IMR-90 (cell line): ENCODE results near the gene SLC6A6. TPM values are rescaled to one million over a fixed set of nuclear protein-coding genes. Genes with fewer than 3 reads are reported as not detected.

ENCODE experiments used
- ATAC-seq: fragments of 200-7000 bp; cut with Tn5 transposase; 2 replicates; pipeline ENCODE4 v1.9.1; 2020; ENCODE audit warnings: low read depth, mild to moderate bottlenecking, moderate library complexity
- BruUV-seq: library from RNA; stranded (reverse); fragments of 400-500 nt; replicated peaks from 2 replicates; lab custom pipeline; 2021; lab: Mats Ljungman, UMichigan
- CTCF ChIA-PET: fragments of 300-600 bp; formaldehyde crosslinking; extraction: SDS; loops from one replicate; lab custom pipeline; 2021; ENCODE audit warnings: antibody characterized with exemption; lab: Yijun Ruan, JAX
- POLR2A ChIA-PET: fragments of 300-600 bp; sonication (Branson Sonifier 250); formaldehyde crosslinking; loops from one replicate; lab custom pipeline; 2022; ENCODE audit warnings: antibody characterized with exemption; ENCODE audit not compliant: unreplicated experiment; lab: Charles Lee
- DNase-seq: peaks from one replicate; pipeline ENCODE4 v3.0.0; 2013
- H2AFZ ChIP-seq: replicated peaks from 2 replicates; pipeline ENCODE3; 2013; ENCODE audit warnings: low read length, mild to moderate bottlenecking; ENCODE audit not compliant: poor library complexity
- H2AK5ac ChIP-seq: 2 replicates; pipeline ENCODE4 v1.6.1; 2013; ENCODE audit warnings: low read depth, low read length, inconsistent platforms
- H2AK9ac ChIP-seq: replicated peaks from 2 replicates; pipeline ENCODE3; 2013; ENCODE audit warnings: mild to moderate bottlenecking, low read depth, low read length, moderate library complexity; ENCODE audit not compliant: poor library complexity
- H2BK120ac ChIP-seq: 2 replicates; pipeline ENCODE4 v1.6.1; 2013; ENCODE audit warnings: low read depth, low read length, inconsistent platforms
- H2BK15ac ChIP-seq: 3 replicates; pipeline ENCODE4 v1.6.1; 2013; ENCODE audit warnings: low read depth, low read length, inconsistent platforms
- H2BK20ac ChIP-seq: 2 replicates; pipeline ENCODE4 v1.6.1; 2013; ENCODE audit warnings: low read depth, mild to moderate bottlenecking, inconsistent platforms, low read length, moderate library complexity
- H2BK5ac ChIP-seq: 2 replicates; pipeline ENCODE4 v1.6.1; 2013; ENCODE audit warnings: mild to moderate bottlenecking, low read depth, low read length, inconsistent platforms; ENCODE audit not compliant: poor library complexity, severe bottlenecking
- H3K14ac ChIP-seq: replicated peaks from 2 replicates; pipeline ENCODE4 v1.6.1; 2013; ENCODE audit warnings: low read depth, low read length, inconsistent platforms
- H3K18ac ChIP-seq: 2 replicates; pipeline ENCODE4 v1.6.1; 2013; ENCODE audit warnings: low read depth, low read length, control low read depth
- H3K23ac ChIP-seq: 2 replicates; pipeline ENCODE4 v1.6.1; 2013; ENCODE audit warnings: low read depth, low read length, inconsistent platforms
- H3K27ac ChIP-seq: 2 replicates; pipeline ENCODE4 v1.5.1; 2013; ENCODE audit warnings: mild to moderate bottlenecking, control low read depth, low read length; ENCODE audit not compliant: insufficient read depth
- H3K27me3 ChIP-seq: 2 replicates; pipeline ENCODE4 v1.6.1; 2013; ENCODE audit warnings: low read length; ENCODE audit not compliant: control insufficient read depth, insufficient read depth
- H3K36me3 ChIP-seq: 2 replicates; pipeline ENCODE4 v1.6.1; 2013; ENCODE audit warnings: low read length, mixed read lengths; ENCODE audit not compliant: control insufficient read depth, insufficient read depth
- H3K4ac ChIP-seq: 2 replicates; pipeline ENCODE4 v1.6.1; 2013; ENCODE audit warnings: low read depth, low read length, inconsistent platforms
- H3K4me1 ChIP-seq: 2 replicates; pipeline ENCODE4 v1.6.1; 2013; ENCODE audit warnings: low read length, mixed read lengths; ENCODE audit not compliant: control insufficient read depth, insufficient read depth
- H3K4me2 ChIP-seq: 2 replicates; pipeline ENCODE4 v1.6.1; 2013; ENCODE audit warnings: low read depth, mild to moderate bottlenecking, control low read depth, low read length, moderate library complexity
- H3K4me3 ChIP-seq: 2 replicates; pipeline ENCODE4 v1.5.1; 2013; ENCODE audit warnings: low read depth, mild to moderate bottlenecking, control low read depth, low read length, moderate library complexity; ENCODE audit not compliant: insufficient read depth
- H3K56ac ChIP-seq: 2 replicates; pipeline ENCODE4 v1.6.1; 2013; ENCODE audit warnings: low read length, inconsistent platforms; ENCODE audit not compliant: insufficient read depth; ENCODE audit errors: extremely low read depth
- H3K79me1 ChIP-seq, 2 experiments: 2 replicates each; pipeline ENCODE4 v1.6.1; 2013; ENCODE audit warnings: low read length in 2 of 2, inconsistent platforms in 1 of 2, low read depth in 1 of 2
- H3K9ac ChIP-seq: 2 replicates; pipeline ENCODE4 v1.6.1; 2013; ENCODE audit warnings: low read depth, low read length, control low read depth
- H3K9me1 ChIP-seq: 2 replicates; pipeline ENCODE4 v1.6.1; 2013; ENCODE audit warnings: low read length, inconsistent platforms; ENCODE audit not compliant: insufficient read depth
- H3K9me3 ChIP-seq: 2 replicates; pipeline ENCODE4 v1.6.1; 2013; ENCODE audit warnings: low read length; ENCODE audit not compliant: control insufficient read depth, insufficient read depth
- H4K20me1 ChIP-seq: 2 replicates; pipeline ENCODE4 v1.6.1; 2013; ENCODE audit warnings: low read length, inconsistent platforms; ENCODE audit not compliant: insufficient read depth
- H4K5ac ChIP-seq: 2 replicates; pipeline ENCODE4 v1.6.1; 2013; ENCODE audit warnings: mild to moderate bottlenecking, low read depth, low read length, control low read depth
- H4K8ac ChIP-seq, 2 experiments: 2 replicates each; pipeline ENCODE4 v1.6.1; 2013; ENCODE audit warnings: low read depth in 2 of 2, low read length in 2 of 2, control low read depth in 1 of 2, inconsistent platforms in 1 of 2
- H4K91ac ChIP-seq: 2 replicates; pipeline ENCODE4 v1.6.1; 2013; ENCODE audit warnings: low read depth, low read length, inconsistent platforms; ENCODE audit not compliant: insufficient read depth
- BHLHE40 ChIP-seq: fragments of 150-350 bp; IDR thresholded peaks from 2 replicates; pipeline ENCODE4 v1.6.1; 2016; ENCODE audit warnings: mild to moderate bottlenecking, low read depth, low read length
- CHD1 ChIP-seq: IDR thresholded peaks from 2 replicates; pipeline ENCODE4 v1.6.1; 2012; ENCODE audit warnings: low read depth, low read length, improper control_type of control experiment
- FOS ChIP-seq: fragments of 150-350 bp; IDR thresholded peaks from 2 replicates; pipeline ENCODE4 v1.6.1; 2016; ENCODE audit warnings: low read depth, low read length
- MAFK ChIP-seq: IDR thresholded peaks from 2 replicates; pipeline ENCODE4 v1.6.1; 2012; ENCODE audit warnings: low read depth, low read length, improper control_type of control experiment
- MAZ ChIP-seq: IDR thresholded peaks from 2 replicates; pipeline ENCODE4 v1.6.1; 2012; ENCODE audit warnings: low read depth, mild to moderate bottlenecking, low read length, improper control_type of control experiment, moderate library complexity, borderline replicate concordance
- MXI1 ChIP-seq: IDR thresholded peaks from 2 replicates; pipeline ENCODE4 v1.6.1; 2012; ENCODE audit warnings: low read depth, mild to moderate bottlenecking, low read length, moderate library complexity, borderline replicate concordance
- NFE2L2 ChIP-seq: fragments of 150-350 bp; IDR thresholded peaks from 2 replicates; pipeline ENCODE4 v1.6.1; 2016; ENCODE audit warnings: low read depth, mild to moderate bottlenecking, low read length
- RAD21 ChIP-seq: IDR thresholded peaks from 2 replicates; pipeline ENCODE4 v1.6.1; 2012; ENCODE audit warnings: low read length, improper control_type of control experiment
- RCOR1 ChIP-seq: IDR thresholded peaks from 2 replicates; pipeline ENCODE4 v1.6.1; 2012; ENCODE audit warnings: mild to moderate bottlenecking, low read length, improper control_type of control experiment; ENCODE audit not compliant: insufficient replicate concordance
- RFX5 ChIP-seq: IDR thresholded peaks from 2 replicates; pipeline ENCODE4 v1.8.0; 2012; ENCODE audit warnings: low read depth, mild to moderate bottlenecking, low read length, moderate library complexity
- SMC3 ChIP-seq: fragments of 150-350 bp; IDR thresholded peaks from 2 replicates; pipeline ENCODE4 v1.6.1; 2016; ENCODE audit warnings: low read depth, mild to moderate bottlenecking, antibody characterized with exemption, low read length, moderate library complexity
- WGBS, 2 experiments: methylation state at CpG; one replicate each; pipeline versions ENCODE4 v1.1.5 to v1.1.7; 2013; ENCODE audit warnings: missing lambda C conversion rate in 2 of 2; ENCODE audit not compliant: insufficient read length in 1 of 2; ENCODE audit errors: extremely low coverage in 2 of 2; 5-methylcytosine and 5-hydroxymethylcytosine counted together
- dilution Hi-C: fragments of 300-500 bp; cut with HindIII; formaldehyde crosslinking; loops from one replicate; pipeline ENCODE4 v1.14.3; 2018; ENCODE audit warnings: low sequenced_read_pairs; ENCODE audit not compliant: unreplicated experiment
- in situ Hi-C: fragments of 300-500 bp; cut with MboI; formaldehyde crosslinking; loops from 3 replicates; pipeline ENCODE4 v1.14.3; 2019; ENCODE audit warnings: low sequenced_read_pairs, inconsistent platforms, mixed read lengths
- intact Hi-C: fragments of 100-400 bp; cut with micrococcal nuclease; formaldehyde crosslinking; loops from 2 replicates; pipeline ENCODE4 v1.10.0; 2022
- polyA plus RNA-seq, 3 experiments: library from polyadenylated mRNA; depleted of rRNA; stranded (reverse); fragments of >200 nt; gene quantifications; 2 replicates each; pipeline ENCODE4 v1.2.3, GENCODE V29; 2012; ENCODE audit warnings: low replicate concordance in 1 of 3
- total RNA-seq: library from RNA; depleted of rRNA; stranded (reverse); fragments of >200 nt; gene quantifications from 2 replicates; pipeline ENCODE4 v1.2.3, GENCODE V29; 2012
- TF ChIP-seq, protein P1 (sequence below): conservative IDR thresholded peaks from 2 replicates; pipeline ENCODE4 v1.5.1; 2012; ENCODE audit warnings: mild to moderate bottlenecking, low read depth, low read length, improper control_type of control experiment
- TF ChIP-seq, protein P2 (sequence below): fragments of 150-350 bp; IDR thresholded peaks from 2 replicates; pipeline ENCODE4 v1.6.1; 2017; ENCODE audit warnings: mild to moderate bottlenecking, antibody characterized with exemption, low read length, low read depth
- TF ChIP-seq, protein P3 (sequence below): fragments of 150-350 bp; IDR thresholded peaks from 2 replicates; pipeline ENCODE4 v1.6.1; 2016; ENCODE audit warnings: low read depth, mild to moderate bottlenecking, low read length, moderate library complexity, borderline replicate concordance

The SLC6A6 gene
- total and polyA plus RNA-seq, 2 of the 4 experiments (the other 2 are of a cell fraction), result 29.9 to 39.4 TPM

DNA sequence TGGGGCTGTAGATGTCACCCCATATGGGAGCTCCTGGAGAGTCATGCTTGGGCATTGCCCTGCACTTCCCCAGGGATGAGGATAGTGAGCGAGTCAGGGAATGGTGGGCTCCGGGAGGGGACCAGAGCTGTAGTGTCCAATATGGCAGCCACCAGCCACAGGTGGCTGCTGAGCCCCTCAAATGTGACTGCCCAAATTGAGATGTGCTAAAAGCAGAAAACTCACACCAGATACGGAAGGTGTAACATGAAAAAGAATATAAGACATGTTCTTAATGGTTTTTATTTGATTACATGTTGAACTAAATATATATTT, 106.1 kb downstream of the SLC6A6 start:
- H3K9me1 ChIP-seq, result no peaks in the 10 kb centered on the region
- H2BK120ac ChIP-seq, result no peak overlapping the region
- H3K27me3 ChIP-seq, result peaks cover 16% of the 10 kb centered on the region
- WGBS, 2 experiments, result 65% methylated on average over 2 of the region's 3 CpGs; no CpG with 5 or more reads in 1 of the 2 experiments
- no peak overlapping the region for H3K4me2 ChIP-seq
- no peak overlapping the region for H3K4ac ChIP-seq
- H3K9ac ChIP-seq, result no peak overlapping the region
- no peak overlapping the region for H3K14ac ChIP-seq
- H3K79me1 ChIP-seq, result no peaks in the 10 kb centered on the region
- H3K23ac ChIP-seq, result no peak overlapping the region
- POLR2A ChIA-PET, result no interaction called here
- no peak overlapping the region for H3K56ac ChIP-seq
- H3K36me3 ChIP-seq, result no peaks in the 10 kb centered on the region
- no peak overlapping the region for H4K5ac ChIP-seq
- H4K91ac ChIP-seq, result no peak overlapping the region
- H3K4me1 ChIP-seq, result no peaks in the 10 kb centered on the region
- DNase-seq (no peak), ATAC-seq (no peak)
- no peak overlapping the region for H2AK9ac ChIP-seq
- in situ Hi-C loops, result loop anchor here (10.0 kb wide), 1 partner anchor 416 kb away; no protein-coding TSS in a partner anchor
- no peak overlapping the region for H4K8ac ChIP-seq
- no peak overlapping the region for H2AK5ac ChIP-seq
- TF ChIP-seq RAD21, result no peak
- TF ChIP-seq BHLHE40, result no peak
- TF ChIP-seq, protein P1, sequence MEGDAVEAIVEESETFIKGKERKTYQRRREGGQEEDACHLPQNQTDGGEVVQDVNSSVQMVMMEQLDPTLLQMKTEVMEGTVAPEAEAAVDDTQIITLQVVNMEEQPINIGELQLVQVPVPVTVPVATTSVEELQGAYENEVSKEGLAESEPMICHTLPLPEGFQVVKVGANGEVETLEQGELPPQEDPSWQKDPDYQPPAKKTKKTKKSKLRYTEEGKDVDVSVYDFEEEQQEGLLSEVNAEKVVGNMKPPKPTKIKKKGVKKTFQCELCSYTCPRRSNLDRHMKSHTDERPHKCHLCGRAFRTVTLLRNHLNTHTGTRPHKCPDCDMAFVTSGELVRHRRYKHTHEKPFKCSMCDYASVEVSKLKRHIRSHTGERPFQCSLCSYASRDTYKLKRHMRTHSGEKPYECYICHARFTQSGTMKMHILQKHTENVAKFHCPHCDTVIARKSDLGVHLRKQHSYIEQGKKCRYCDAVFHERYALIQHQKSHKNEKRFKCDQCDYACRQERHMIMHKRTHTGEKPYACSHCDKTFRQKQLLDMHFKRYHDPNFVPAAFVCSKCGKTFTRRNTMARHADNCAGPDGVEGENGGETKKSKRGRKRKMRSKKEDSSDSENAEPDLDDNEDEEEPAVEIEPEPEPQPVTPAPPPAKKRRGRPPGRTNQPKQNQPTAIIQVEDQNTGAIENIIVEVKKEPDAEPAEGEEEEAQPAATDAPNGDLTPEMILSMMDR, result no peak
- TF ChIP-seq, protein P2, sequence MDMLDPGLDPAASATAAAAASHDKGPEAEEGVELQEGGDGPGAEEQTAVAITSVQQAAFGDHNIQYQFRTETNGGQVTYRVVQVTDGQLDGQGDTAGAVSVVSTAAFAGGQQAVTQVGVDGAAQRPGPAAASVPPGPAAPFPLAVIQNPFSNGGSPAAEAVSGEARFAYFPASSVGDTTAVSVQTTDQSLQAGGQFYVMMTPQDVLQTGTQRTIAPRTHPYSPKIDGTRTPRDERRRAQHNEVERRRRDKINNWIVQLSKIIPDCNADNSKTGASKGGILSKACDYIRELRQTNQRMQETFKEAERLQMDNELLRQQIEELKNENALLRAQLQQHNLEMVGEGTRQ, result no peak
- no peak for TF ChIP-seq MAFK
- TF ChIP-seq FOS, result no peak
- TF ChIP-seq CHD1, result no peak
- TF ChIP-seq NFE2L2, result no peak
- TF ChIP-seq MXI1, result no peak
- TF ChIP-seq MAZ, result no peak
- no peak for TF ChIP-seq SMC3
- TF ChIP-seq, protein P3, sequence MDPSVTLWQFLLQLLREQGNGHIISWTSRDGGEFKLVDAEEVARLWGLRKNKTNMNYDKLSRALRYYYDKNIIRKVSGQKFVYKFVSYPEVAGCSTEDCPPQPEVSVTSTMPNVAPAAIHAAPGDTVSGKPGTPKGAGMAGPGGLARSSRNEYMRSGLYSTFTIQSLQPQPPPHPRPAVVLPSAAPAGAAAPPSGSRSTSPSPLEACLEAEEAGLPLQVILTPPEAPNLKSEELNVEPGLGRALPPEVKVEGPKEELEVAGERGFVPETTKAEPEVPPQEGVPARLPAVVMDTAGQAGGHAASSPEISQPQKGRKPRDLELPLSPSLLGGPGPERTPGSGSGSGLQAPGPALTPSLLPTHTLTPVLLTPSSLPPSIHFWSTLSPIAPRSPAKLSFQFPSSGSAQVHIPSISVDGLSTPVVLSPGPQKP, result no peak
- TF ChIP-seq RCOR1, result no peak
- TF ChIP-seq RFX5, result no peak
- CTCF ChIA-PET, result interaction anchor here (1.0 to 1.5 kb wide), 3 partner anchors 11 to 305 kb away, joined by 3 to 5 read pairs (median 3); no protein-coding TSS in a partner anchor
- dilution Hi-C loops, result no loop called here
- no peaks in the 10 kb centered on the region for H4K20me1 ChIP-seq
- no peak overlapping the region for H2AFZ ChIP-seq
- no peak overlapping the region for H2BK20ac ChIP-seq
- H3K4me3 ChIP-seq, result no peak overlapping the region
- no peak overlapping the region for H3K18ac ChIP-seq
- BruUV-seq, result no TSS peak
- intact Hi-C loops, result loop anchor here (2.0 to 5.0 kb wide), 2 partner anchors 144 to 274 kb away; no protein-coding TSS in a partner anchor
- no peak overlapping the region for H2BK15ac ChIP-seq
- no peak overlapping the region for H3K27ac ChIP-seq
- no peaks in the 10 kb centered on the region for H3K9me3 ChIP-seq
- H2BK5ac ChIP-seq, result no peak overlapping the region
